GM18861 (cell line): ENCODE measurements around the gene MEI4.
"Not testable (repeated sequence)": the region's sequence is repeated elsewhere in the genome, so short reads cannot be mapped to it uniquely, and the experiment has no call there.

Experiments
- ATAC-seq: cut with Tn5 transposase; IDR thresholded peaks from one replicate; pipeline ENCODE4 v1.9.1; 2021; ENCODE audit not compliant: unreplicated experiment

Gene MEI4

DNA sequence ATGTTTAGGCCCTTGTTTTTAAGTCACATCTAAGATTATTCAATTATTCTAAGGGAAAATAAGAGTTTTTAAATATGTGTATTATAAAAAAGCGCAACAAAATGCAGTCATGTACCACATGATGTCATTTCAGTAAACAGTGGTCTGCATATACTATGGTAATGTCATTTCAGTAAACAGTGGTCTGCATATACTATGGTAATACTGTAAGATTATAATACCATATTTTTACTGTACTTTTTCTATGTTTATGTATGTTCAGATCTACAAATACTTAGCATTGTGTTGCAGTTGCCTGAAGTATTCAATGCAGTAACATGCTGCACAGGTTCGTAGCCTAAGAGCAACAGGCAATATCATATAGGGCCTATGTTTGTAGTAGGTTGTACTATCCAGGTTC, 21.4 kb downstream of the MEI4 start:
- no peak for ATAC-seq

DNA sequence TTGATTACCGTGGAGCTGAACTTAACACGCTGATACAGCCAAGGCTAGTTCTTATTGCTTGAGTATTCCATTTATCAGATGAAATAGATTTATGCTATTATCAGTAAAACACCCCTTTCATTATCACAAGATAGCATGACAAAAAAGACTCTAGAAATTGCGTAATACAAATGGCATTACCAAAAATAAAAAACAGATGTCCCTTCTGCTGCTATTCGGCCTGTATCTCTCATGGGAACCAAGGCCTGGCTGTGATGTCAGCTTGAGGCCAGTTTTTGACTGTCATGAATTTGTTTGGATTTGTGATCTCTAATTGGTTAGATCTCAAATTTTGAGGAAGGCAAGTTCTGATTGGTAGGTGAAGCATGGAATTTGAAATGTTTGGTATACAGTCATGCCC, 25.2 kb downstream of the MEI4 start:
- no peak for ATAC-seq

DNA sequence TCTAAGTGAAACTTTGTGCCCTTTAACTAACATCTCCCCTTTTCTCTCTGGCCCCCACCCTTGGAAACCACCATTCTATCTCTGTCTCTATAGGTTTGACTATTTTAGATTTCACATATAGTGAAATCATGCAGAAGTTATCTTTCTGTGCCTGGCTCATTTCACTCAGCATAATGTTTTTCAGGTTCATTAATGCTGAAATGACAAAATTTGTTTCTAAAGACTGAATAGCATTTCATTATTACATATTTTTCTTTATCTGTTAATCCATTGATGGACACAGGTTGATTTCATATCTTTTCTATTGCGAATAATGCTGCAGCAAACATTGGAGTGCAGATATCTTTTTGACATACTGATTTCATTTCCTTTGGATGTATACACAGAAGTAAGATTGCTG, 30.7 kb downstream of the MEI4 start:
- ATAC-seq: no peak

DNA sequence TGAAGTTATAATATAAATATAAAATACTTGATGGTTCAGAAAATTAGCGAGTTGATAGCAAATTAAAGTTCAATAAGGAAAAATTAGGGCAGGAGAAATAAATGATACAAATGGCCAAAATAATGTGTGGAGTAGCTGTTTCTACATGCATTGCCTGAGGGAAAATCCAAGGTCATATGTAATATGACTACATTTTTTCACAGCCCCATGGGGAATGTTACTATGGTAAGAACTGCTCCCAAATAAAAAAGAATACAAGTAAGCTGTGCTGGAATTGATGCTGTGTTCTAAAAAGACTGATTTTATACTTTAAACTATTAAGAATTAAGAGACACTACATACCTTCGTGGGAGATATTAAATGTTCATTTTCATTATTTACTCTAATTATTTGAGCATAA, 34.1 kb downstream of the MEI4 start:
- ATAC-seq: no peak

DNA sequence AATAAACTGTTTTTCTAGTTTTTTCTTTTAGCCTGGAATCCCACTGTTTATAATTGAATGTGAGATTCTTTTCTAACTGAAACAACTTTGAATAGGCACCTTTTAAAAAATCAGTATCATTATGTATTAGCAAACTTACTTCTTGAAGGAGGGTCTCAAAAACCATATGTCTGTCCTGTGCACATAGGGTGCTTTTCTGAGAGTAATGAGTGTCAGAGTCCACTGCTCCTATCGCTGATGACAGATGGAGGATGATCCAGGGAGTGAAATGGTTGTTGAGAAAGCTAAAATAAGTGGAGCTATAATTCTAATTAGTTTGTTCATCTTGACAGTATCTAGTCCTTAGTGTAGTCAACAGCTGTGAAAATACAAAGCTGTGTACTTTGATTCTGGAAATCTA, 35.8 kb downstream of the MEI4 start:
- no peak for ATAC-seq

DNA sequence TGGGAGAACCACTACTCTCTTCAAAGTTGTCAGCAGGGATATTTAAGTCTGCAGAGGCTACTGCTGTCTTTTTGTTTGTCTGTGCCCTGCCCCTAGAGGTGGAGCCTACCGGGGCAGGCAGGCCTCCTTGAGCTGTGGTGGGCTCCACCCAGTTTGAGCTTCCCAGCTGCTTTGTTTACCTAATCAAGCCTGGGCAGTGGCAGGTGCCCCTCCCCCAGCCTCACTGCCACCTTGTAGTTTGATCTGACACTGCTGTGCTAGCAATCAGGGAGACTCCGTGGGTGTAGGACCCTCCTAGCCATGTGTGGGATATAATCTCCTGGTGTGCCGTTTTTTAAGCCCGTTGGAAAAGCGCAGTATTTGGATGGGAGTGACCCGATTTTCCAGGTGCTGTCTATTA, 47.3 kb downstream of the MEI4 start:
- ATAC-seq: not testable (repeated sequence)

DNA sequence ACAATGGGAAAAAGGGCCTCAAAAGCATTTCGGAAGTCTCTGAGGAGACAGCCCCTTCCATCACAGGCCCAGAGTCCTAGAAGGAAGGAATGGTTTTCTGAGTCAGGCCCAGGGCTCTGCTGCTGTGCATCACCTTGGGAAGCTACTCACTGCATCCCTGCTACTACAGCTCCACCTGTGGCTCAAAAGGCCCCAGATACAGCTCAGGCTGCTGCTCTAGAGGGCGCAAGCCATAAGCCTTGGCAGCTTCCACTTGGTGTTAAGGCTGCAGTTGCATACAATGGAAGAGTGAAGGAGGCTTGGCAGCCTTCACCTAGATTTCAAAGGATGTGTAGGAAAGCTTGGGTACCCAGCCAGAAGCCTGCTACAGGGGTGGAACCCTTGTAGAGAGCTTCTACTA, 54.8 kb downstream of the MEI4 start:
- ATAC-seq: no peak

DNA sequence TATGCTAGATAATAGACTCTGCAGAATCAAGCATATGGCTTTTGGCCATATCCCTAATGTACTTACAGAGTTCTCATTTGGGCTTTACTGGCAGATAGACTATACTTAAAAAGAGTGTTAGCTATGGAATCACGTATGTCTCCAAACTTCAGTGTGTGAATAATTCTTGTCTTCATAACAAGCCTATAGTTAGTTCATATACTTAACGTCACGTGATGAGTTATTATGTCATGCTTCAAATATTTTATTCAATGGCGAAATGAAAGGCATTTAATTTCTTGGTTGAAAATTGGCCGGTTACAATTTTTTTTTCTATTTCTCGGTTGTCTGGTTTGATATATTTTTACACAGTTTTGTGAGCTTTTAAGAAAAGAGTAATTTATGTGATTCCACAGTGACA, 62.7 kb downstream of the MEI4 start:
- no peak for ATAC-seq

DNA sequence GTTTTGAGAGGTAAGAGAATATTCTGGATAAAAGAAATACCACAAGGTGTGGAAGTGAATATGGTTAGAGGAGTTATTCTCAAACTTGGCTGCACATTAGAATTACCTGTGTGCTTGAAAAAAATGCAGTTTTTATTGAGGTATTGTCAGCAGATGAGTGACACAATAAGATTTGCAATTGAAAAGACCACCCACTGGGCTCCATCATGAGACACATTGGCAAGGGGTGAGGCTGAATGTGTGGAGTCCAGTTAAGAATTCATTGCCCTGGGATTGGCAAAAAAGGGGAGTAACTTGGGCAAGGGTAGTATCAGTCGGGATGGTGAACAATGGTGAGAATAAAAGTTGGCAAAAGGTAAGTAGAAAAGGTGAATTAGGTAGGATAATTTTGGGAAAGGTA, 63.5 kb downstream of the MEI4 start:
- ATAC-seq: no peak

DNA sequence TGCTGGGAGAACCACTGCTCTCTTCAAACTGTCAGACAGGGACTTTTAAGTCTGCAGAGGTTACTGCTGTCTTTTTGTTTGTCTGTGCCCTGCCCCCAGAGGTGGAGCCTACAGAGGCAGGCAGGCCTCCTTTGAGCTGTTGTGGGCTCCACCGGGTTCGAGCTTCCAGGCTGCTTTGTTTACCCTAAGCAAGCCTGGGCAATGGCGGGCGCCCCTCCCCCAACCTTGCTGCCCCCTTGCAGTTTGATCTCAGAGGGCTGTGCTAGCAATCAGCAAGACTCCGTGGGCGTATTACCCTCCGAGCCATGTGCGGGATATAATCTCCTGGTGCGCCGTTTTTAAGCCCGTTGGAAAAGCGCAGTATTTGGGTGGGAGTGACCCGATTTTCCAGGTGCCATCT, 83.2 kb downstream of the MEI4 start:
- ATAC-seq: not testable (repeated sequence)

DNA sequence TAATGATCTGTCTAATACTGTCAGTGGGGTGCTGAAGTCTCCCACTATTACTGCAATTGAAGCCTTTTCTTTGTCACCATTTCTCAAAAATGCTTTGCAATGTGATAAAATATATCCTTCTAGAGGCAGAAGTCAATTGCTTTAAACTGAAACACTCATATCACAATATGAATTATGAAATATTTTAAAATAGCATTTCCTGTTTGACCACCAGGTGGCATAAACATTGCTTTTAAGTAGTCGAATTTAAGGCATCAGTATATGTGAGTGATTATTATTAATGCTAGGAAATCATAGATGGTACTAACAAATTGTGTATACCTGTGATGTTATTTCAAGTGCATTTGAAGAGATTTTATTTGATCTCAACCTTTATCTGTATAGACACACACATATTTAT, 87.5 kb downstream of the MEI4 start:
- peak; percentile 56 for ATAC-seq

DNA sequence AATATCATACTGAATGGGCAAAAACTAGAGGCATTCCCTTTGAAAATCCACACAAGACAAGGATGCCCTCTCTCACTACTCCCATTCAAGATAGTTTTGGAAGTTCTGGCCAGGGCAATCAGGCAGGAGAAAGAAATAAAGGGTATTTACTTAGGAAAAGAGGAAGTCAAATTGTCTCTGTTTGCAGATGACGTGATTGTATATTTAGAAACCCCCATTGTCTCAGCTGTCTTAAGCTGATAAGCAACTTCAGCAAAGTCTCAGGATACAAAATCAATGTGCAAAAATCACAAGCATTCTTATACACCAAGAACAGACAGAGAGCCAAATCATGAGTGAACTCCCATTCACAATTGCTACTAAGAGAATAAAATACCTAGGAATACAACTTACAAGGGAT, 99.3 kb downstream of the MEI4 start:
- not testable (repeated sequence) for ATAC-seq

DNA sequence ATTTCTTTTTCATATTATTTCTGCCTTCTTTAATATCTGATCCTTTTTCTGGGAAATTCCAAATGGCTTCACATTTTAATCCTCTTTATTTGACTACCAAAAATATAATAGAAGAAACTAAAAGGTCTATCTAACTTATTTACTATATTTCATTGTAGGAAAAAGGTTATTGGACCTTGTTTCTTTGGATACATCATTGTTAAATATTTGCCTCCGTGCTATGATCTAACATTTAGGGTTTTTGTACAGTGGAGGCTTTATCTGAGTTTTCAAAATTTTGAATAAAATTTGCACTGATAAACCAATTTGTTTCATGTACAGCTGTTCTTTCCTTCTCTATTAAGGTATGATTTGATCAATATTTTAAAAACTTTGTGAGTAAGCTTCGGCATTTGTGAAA, 109.5 kb downstream of the MEI4 start:
- no peak for ATAC-seq

DNA sequence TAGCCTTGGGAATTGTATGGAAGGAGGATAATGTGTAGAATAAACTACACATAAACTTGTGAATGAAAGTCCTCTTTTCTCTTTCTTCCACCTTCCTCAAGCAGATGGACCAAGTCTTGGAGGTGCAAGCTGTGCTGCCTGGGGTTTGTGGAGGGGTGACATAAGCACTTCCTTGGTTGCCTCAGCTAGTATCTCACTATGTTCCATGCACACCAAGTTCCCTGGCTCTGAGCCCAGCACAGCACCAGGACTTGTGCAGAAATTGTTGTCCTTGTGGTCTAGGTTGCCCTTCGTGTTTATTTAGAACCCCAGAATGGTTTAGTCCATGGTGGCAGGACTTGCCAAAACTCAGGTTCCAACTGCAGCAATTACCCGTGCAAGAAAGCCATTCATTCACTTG, 110.3 kb downstream of the MEI4 start:
- no peak for ATAC-seq

DNA sequence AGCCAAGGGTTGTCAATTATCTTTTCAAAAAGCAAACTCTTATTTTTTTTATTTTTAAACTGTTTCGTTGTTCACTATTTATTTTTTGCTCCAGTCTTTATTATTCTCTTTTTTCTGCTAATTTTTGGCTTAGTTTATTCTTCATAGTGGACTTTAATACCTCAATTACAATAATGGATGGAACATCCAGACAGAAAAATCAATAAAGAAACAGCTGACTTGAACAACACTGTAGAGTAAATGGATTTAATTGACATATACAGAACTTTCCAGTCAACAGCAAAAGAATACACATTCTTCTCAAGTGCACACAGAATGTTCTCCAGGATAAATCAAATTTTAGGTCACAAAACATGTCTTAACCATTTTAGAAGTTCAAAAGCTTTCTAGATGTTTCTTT, 111.5 kb downstream of the MEI4 start:
- ATAC-seq: no peak

DNA sequence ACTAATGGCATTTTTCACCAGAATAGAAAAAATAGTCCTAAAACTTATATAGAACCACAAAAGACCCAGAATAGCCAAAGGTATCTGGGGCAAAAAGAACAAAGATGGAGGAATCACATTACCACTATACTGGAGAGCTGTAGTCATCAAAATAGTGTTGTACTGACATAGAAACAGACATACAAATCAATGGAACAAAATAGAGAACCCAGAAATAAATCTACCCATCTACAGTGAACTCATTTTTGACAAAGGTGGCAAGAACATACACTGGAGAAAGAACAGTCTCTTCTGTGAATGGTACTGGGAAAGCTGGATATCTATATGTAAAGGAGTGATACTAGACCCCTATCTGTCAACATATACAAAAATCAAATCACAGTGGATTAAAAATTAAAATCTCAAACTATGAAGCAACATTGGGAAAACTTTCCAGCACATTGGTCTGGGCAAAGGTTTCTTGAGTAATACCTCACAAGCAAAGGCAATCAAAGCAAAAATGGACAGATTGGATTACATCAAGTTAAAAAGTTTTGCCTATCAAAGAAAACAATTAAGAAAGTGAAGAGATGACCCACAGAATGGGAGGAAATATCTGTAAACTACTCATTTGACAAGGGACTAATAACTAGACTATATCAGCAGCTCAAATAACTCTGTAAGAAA, 120.5 kb downstream of the MEI4 start:
- no peak for ATAC-seq

DNA sequence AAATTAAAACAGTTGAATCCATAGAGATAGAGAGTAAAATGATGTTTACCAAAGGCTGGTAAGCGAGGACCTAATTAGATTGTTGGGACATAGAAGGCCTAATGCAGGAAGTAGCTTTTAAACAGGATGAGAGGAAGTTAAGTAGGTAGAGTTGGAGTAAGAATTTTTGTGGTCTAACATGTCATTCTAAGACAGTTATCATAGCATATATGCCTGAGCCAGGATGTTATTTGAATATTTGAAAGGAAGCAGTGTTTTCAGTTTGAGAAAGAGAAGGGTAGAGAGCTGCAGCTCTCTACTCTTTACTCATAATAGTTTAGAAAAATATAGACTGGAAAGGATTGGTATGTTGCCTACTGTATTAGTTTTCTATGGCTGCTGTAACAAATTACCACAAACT, 121.6 kb downstream of the MEI4 start:
- ATAC-seq: no peak

DNA sequence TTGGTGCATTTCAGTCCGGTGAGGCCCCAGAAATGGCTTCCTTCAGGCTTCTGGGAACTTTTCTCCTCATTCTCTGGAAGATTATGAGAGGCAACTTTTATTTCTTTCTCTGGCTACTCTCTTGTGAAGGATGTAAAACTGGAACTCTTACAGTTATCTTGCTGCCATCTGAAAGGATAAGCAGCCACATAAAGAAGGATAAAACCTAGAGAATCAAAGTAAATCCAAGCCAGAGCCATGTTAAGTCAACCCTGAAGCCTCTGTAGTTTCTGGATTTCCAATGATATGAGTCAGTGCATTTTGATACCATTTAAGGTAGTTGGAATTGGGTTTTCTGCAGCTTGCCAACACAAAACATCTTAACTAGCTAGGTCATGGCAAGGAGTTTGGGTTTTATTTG, 123.6 kb downstream of the MEI4 start:
- ATAC-seq: no peak

DNA sequence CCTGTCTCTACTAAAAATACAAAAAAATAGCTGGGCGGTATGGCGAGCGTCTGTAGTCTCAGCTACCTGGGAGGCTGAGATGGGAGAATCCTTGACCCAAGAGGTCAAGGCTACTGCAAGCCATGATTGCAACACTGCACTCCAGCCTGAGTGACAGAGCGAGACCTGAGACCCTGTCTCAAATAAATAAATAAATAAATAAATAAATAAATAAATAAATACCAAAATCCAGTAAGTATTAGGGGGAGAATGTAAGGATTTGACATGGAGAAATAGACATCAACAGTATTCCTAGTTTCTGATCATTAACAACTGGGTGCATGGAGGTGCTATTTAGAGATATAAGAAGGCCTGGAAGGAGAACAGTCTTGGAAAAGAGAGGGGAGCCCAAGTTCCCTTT, 125.7 kb downstream of the MEI4 start:
- ATAC-seq: no peak

DNA sequence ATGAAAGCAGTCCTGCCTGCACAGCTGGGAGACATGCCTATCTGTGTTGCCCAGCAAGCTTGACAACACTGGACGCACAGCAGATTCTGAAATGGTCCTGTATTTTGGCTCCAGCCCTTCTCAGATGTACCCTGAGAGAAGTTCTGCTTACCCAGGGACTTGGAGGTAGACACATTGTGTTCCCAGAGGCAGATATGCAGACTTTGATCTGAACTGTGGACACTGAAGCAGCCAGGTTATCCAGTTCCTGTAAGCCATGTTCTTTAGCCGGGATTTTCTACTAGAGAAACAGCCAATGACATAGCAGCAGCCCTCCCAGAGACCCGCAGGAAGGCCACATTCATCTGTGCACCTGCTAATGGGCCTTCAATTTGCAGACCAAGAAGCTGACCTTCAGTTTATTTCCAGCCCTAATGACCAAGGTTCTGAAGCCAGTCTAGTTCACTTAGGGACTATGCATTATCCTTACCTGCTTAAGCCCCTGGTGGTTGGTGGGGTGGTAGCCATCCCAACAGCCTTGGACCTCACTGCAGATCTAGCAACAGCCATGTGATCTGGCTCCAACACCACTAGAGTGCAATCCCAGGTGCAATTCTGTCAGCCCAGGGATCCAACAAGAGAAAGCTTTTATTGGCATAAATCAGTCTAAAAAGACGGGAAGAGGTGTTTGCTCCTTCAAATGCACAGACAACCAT, 134.2 kb downstream of the MEI4 start:
- no peak for ATAC-seq

DNA sequence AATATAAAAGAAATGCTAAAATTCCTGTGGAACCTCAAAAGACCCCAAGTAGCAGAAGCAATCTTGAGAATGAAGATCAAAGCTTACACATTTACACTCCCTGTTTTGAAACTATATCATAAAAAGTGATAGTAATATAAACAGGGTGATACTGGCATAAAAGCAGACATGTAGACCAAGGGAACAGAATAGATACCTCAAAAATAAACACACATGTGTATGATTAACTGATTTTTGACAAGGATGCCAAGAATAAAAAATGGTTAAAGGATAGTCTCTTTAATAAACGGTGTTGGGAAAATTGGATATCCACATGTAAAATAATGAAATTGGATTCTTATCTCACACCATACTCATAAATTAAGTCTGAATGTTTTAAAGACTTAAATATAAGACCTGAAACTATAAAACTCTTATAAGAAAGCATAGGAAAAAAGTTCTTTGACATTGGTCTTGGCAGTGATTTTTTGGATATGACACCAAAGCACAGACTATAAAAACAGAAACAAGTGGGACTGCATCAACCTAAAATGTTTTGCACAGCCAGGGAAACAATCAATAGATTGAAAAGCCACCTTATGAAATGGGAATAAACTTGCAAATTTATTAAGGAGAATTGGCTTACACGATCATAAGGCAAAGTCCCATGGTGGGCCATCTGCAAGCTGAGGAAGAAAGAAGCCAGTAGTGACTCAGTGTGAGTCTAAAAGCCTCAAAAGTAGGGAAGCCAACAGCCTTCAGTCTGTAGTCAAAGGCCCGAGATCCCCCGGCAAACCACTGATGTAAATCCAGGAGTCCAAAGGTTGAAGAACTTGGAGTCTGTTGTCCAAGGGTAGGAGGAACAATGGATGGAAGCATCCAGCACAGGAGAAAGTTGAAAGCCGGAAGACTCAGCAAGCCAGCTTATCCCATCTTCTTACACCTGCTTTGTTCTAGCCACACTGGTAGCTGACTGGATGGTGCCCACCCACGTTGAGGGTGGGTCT, 144.3 kb downstream of the MEI4 start:
- no peak for ATAC-seq

DNA sequence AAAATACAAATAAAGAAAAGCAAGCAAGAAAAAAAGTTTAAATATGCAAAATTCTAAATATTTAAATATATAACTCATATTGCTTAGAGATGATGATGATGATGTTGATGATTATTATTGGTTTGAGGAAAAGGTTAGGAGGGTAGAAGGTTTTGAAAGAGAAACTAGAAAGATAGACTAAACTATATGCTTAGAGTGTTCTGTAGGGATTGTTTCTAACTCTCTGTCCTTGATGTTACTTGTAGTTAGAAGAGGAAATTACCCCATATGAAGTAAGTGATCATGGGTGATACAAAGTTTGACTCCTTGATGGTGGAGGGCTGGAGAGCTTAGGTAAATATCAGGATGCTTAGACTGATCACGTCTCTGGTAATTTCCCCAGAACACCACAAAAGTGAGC, 159.5 kb downstream of the MEI4 start:
- ATAC-seq: no peak
